Large intestine (tissue), 3 donors: ENCODE data around the gene ARHGAP26. TPM values are rescaled to one million over a fixed set of nuclear protein-coding genes. Genes with fewer than 3 reads are reported as not detected.

ENCODE experiments used
- DNase-seq, 2 donors: peaks; one replicate each; pipeline versions ENCODE4 v3.0.0 to v3.0.0-alpha.2; 2013
- H3K27ac ChIP-seq: one replicate; pipeline ENCODE4 v1.5.1; 2013; ENCODE audit warnings: low read length
- H3K27me3 ChIP-seq: 2 replicates; pipeline ENCODE4 v1.6.1; 2013; ENCODE audit warnings: low read length; ENCODE audit not compliant: control insufficient read depth, insufficient read depth
- H3K36me3 ChIP-seq: 2 replicates; pipeline ENCODE4 v1.6.1; 2013; ENCODE audit warnings: low read length; ENCODE audit not compliant: control insufficient read depth, insufficient read depth
- H3K4me1 ChIP-seq: one replicate; pipeline ENCODE4 v1.6.1; 2013; ENCODE audit warnings: low read length; ENCODE audit not compliant: control insufficient read depth, insufficient read depth
- H3K4me3 ChIP-seq: one replicate; pipeline ENCODE4 v1.5.1; 2013; ENCODE audit warnings: low read length
- H3K9me3 ChIP-seq: one replicate; pipeline ENCODE4 v1.6.1; 2013; ENCODE audit warnings: mild to moderate bottlenecking, low read depth, low read length, moderate library complexity; ENCODE audit not compliant: control insufficient read depth
- WGBS: methylation state at CpG from one replicate; pipeline ENCODE4 v1.1.5; 2013; ENCODE audit warnings: low lambda C conversion rate; ENCODE audit not compliant: insufficient coverage; 5-methylcytosine and 5-hydroxymethylcytosine counted together
- polyA plus RNA-seq: library from polyadenylated mRNA; unstranded; fragments of 120-200 nt; gene quantifications from one replicate; pipeline ENCODE4 v1.2.1, GENCODE V29; 2013

ARHGAP26 gene
- polyA plus RNA-seq, 1 donor = 31.8 TPM

GRCh38 chr5:143024228-143024920 is 254.2 kb downstream of the ARHGAP26 start:
- Histone ChIP-seq H3K27ac (no peak overlapping the region), H3K4me3 (no peak overlapping the region)
- 80% methylated on average over 1 of the region's 5 CpGs for WGBS

GRCh38 chr5:143025376-143025775 is 255.2 kb downstream of the ARHGAP26 start:
- Histone ChIP-seq H3K4me1 (no peaks in the 10 kb centered on the region), H3K36me3 (peaks cover 2% of the 10 kb centered on the region), H3K9me3 (no peaks in the 10 kb centered on the region), H3K4me3 (no peak overlapping the region), H3K27me3 (no peaks in the 10 kb centered on the region), H3K27ac (no peak overlapping the region)
- DNase-seq = no peak
- WGBS = 100% methylated on average over 1 of the region's 4 CpGs

More at GRCh38 chr5:143024228-143024920, 254.2 kb downstream of the ARHGAP26 start:
- Histone ChIP-seq H3K27me3 (no peaks in the 10 kb centered on the region), H3K4me1 (no peaks in the 10 kb centered on the region), H3K9me3 (no peaks in the 10 kb centered on the region), H3K36me3 (no peaks in the 10 kb centered on the region)
- no peak for DNase-seq

GRCh38 chr5:143025971-143026370 is 255.8 kb downstream of the ARHGAP26 start:
- no peak overlapping the region for H3K4me3 ChIP-seq
- WGBS = 86% methylated on average over 1 of the region's 1 CpG
- peaks cover 4% of the 10 kb centered on the region for H3K36me3 ChIP-seq
- no peaks in the 10 kb centered on the region for H3K4me1 ChIP-seq
- H3K9me3 ChIP-seq = no peaks in the 10 kb centered on the region
- H3K27me3 ChIP-seq = no peaks in the 10 kb centered on the region
- no peak overlapping the region for H3K27ac ChIP-seq
- DNase-seq = no peak

GRCh38 chr5:143026380-143026779 is 256.2 kb downstream of the ARHGAP26 start:
- Histone ChIP-seq H3K27me3 (no peaks in the 10 kb centered on the region), H3K9me3 (no peaks in the 10 kb centered on the region), H3K27ac (no peak overlapping the region), H3K4me1 (no peaks in the 10 kb centered on the region), H3K36me3 (peaks cover 4% of the 10 kb centered on the region), H3K4me3 (no peak overlapping the region)
- no CpG with 5 or more reads among the region's 3 CpGs for WGBS
- DNase-seq = no peak

GRCh38 chr5:143029293-143029692 is 259.1 kb downstream of the ARHGAP26 start:
- H3K27ac ChIP-seq = no peak overlapping the region
- DNase-seq = no peak
- no peak overlapping the region for H3K4me3 ChIP-seq
- H3K27me3 ChIP-seq = no peaks in the 10 kb centered on the region
- no peaks in the 10 kb centered on the region for H3K9me3 ChIP-seq
- peaks cover 11% of the 10 kb centered on the region for H3K36me3 ChIP-seq
- WGBS = 90% methylated on average over 2 of the region's 4 CpGs
- H3K4me1 ChIP-seq = no peaks in the 10 kb centered on the region

GRCh38 chr5:143030349-143030748 is 260.2 kb downstream of the ARHGAP26 start:
- peaks cover 11% of the 10 kb centered on the region for H3K36me3 ChIP-seq
- 100% methylated on average over 1 of the region's 2 CpGs for WGBS
- DNase-seq = no peak
- H3K9me3 ChIP-seq = no peaks in the 10 kb centered on the region
- no peak overlapping the region for H3K4me3 ChIP-seq
- no peak overlapping the region for H3K27ac ChIP-seq
- H3K4me1 ChIP-seq = no peaks in the 10 kb centered on the region
- H3K27me3 ChIP-seq = no peaks in the 10 kb centered on the region

GRCh38 chr5:143031781-143032580 is 261.8 kb downstream of the ARHGAP26 start:
- Histone ChIP-seq H3K27me3 (no peaks in the 10 kb centered on the region), H3K27ac (no peak overlapping the region), H3K9me3 (no peaks in the 10 kb centered on the region), H3K4me3 (no peak overlapping the region), H3K4me1 (no peaks in the 10 kb centered on the region), H3K36me3 (peaks cover 12% of the 10 kb centered on the region)
- WGBS = 69% methylated on average over 3 of the region's 13 CpGs
- DNase-seq = no peak

- H3K27me3 ChIP-seq = no peaks in the 10 kb centered on the region
- no peak for DNase-seq
- no peak overlapping the region for H3K27ac ChIP-seq
- no peak overlapping the region for H3K4me3 ChIP-seq
- no peaks in the 10 kb centered on the region for H3K4me1 ChIP-seq
- 43% methylated on average over 1 of the region's 1 CpG for WGBS
- H3K9me3 ChIP-seq = no peaks in the 10 kb centered on the region
- H3K36me3 ChIP-seq = peaks cover 15% of the 10 kb centered on the region
Measured at GRCh38 chr5:143032581-143032836, 262.3 kb downstream of the ARHGAP26 start.

GRCh38 chr5:143033535-143034250 is 263.5 kb downstream of the ARHGAP26 start:
- Histone ChIP-seq H3K27ac (no peak overlapping the region), H3K4me3 (no peak overlapping the region), H3K4me1 (no peaks in the 10 kb centered on the region), H3K27me3 (no peaks in the 10 kb centered on the region), H3K36me3 (peaks cover 20% of the 10 kb centered on the region), H3K9me3 (no peaks in the 10 kb centered on the region)
- no peak for DNase-seq
- WGBS = 0% methylated on average over 1 of the region's 10 CpGs

GRCh38 chr5:143036146-143036927 is 266.2 kb downstream of the ARHGAP26 start:
- Histone ChIP-seq H3K4me3 (no peak overlapping the region), H3K9me3 (no peaks in the 10 kb centered on the region), H3K36me3 (peaks cover 17% of the 10 kb centered on the region), H3K27ac (no peak overlapping the region), H3K27me3 (no peaks in the 10 kb centered on the region), H3K4me1 (no peaks in the 10 kb centered on the region)
- DNase-seq = no peak
- whole genome bisulfite sequencing = no CpG with 5 or more reads among the region's 4 CpGs
